ENCODE data around the gene GJD4.

DNA sequence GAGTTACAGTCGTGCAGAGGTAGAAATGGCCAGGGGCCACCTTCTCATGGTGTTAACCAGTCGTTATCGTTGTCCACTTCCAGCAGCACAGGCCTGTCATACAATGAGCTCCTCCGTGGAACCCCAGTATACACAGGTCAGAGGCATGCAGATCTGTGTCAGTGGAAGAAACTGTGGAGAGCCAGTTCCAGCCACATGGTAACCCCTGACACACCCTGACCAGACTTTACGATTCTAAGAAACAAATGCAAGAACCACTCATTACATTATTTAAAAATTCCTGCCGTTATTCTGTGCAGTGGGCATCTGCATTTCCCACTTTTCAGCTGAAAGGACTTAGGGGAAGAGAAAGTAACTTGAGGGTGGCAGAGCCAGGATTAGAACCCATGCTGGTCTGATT lies 23.5 kb upstream of the GJD4 start:
- TF ChIP-seq EZH2 (IDR thresholded peaks at IDR 0.05; ENCODE audit: low read depth, unreplicated experiment): no peak
- no peak for TF ChIP-seq ZNF331 (CRISPR knock-in tag; IDR thresholded peaks at IDR 0.05; ENCODE audit: low read depth)
- TF ChIP-seq, protein P1, sequence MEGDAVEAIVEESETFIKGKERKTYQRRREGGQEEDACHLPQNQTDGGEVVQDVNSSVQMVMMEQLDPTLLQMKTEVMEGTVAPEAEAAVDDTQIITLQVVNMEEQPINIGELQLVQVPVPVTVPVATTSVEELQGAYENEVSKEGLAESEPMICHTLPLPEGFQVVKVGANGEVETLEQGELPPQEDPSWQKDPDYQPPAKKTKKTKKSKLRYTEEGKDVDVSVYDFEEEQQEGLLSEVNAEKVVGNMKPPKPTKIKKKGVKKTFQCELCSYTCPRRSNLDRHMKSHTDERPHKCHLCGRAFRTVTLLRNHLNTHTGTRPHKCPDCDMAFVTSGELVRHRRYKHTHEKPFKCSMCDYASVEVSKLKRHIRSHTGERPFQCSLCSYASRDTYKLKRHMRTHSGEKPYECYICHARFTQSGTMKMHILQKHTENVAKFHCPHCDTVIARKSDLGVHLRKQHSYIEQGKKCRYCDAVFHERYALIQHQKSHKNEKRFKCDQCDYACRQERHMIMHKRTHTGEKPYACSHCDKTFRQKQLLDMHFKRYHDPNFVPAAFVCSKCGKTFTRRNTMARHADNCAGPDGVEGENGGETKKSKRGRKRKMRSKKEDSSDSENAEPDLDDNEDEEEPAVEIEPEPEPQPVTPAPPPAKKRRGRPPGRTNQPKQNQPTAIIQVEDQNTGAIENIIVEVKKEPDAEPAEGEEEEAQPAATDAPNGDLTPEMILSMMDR (conservative IDR thresholded peaks at IDR 0.05; ENCODE audit: low read depth in 2 of 2): no peak
- TF ChIP-seq JUNB (IDR thresholded peaks at IDR 0.05; ENCODE audit: unreplicated experiment): no peak
- TF ChIP-seq POLR2AphosphoS5 (IDR thresholded peaks at IDR 0.05; ENCODE audit: low read depth): no peak
- TF ChIP-seq, protein P2, sequence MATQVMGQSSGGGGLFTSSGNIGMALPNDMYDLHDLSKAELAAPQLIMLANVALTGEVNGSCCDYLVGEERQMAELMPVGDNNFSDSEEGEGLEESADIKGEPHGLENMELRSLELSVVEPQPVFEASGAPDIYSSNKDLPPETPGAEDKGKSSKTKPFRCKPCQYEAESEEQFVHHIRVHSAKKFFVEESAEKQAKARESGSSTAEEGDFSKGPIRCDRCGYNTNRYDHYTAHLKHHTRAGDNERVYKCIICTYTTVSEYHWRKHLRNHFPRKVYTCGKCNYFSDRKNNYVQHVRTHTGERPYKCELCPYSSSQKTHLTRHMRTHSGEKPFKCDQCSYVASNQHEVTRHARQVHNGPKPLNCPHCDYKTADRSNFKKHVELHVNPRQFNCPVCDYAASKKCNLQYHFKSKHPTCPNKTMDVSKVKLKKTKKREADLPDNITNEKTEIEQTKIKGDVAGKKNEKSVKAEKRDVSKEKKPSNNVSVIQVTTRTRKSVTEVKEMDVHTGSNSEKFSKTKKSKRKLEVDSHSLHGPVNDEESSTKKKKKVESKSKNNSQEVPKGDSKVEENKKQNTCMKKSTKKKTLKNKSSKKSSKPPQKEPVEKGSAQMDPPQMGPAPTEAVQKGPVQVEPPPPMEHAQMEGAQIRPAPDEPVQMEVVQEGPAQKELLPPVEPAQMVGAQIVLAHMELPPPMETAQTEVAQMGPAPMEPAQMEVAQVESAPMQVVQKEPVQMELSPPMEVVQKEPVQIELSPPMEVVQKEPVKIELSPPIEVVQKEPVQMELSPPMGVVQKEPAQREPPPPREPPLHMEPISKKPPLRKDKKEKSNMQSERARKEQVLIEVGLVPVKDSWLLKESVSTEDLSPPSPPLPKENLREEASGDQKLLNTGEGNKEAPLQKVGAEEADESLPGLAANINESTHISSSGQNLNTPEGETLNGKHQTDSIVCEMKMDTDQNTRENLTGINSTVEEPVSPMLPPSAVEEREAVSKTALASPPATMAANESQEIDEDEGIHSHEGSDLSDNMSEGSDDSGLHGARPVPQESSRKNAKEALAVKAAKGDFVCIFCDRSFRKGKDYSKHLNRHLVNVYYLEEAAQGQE (IDR thresholded peaks at IDR 0.05; ENCODE audit: unreplicated experiment): no peak
- no peak for TF ChIP-seq ZNF114 (CRISPR knock-in tag; IDR thresholded peaks at IDR 0.05)
- no peak for TF ChIP-seq STAT1 (IDR thresholded peaks at IDR 0.05; ENCODE audit: unreplicated experiment)
- TF ChIP-seq EZH2phosphoT487 (IDR thresholded peaks at IDR 0.05; ENCODE audit: unreplicated experiment): no peak
- TF ChIP-seq CREB1 (CRISPR knock-in tag; IDR thresholded peaks at IDR 0.05; ENCODE audit: low read depth): no peak
- TF ChIP-seq NANOG (IDR thresholded peaks at IDR 0.05; ENCODE audit: borderline replicate concordance): no peak
- TF ChIP-seq, protein P3, sequence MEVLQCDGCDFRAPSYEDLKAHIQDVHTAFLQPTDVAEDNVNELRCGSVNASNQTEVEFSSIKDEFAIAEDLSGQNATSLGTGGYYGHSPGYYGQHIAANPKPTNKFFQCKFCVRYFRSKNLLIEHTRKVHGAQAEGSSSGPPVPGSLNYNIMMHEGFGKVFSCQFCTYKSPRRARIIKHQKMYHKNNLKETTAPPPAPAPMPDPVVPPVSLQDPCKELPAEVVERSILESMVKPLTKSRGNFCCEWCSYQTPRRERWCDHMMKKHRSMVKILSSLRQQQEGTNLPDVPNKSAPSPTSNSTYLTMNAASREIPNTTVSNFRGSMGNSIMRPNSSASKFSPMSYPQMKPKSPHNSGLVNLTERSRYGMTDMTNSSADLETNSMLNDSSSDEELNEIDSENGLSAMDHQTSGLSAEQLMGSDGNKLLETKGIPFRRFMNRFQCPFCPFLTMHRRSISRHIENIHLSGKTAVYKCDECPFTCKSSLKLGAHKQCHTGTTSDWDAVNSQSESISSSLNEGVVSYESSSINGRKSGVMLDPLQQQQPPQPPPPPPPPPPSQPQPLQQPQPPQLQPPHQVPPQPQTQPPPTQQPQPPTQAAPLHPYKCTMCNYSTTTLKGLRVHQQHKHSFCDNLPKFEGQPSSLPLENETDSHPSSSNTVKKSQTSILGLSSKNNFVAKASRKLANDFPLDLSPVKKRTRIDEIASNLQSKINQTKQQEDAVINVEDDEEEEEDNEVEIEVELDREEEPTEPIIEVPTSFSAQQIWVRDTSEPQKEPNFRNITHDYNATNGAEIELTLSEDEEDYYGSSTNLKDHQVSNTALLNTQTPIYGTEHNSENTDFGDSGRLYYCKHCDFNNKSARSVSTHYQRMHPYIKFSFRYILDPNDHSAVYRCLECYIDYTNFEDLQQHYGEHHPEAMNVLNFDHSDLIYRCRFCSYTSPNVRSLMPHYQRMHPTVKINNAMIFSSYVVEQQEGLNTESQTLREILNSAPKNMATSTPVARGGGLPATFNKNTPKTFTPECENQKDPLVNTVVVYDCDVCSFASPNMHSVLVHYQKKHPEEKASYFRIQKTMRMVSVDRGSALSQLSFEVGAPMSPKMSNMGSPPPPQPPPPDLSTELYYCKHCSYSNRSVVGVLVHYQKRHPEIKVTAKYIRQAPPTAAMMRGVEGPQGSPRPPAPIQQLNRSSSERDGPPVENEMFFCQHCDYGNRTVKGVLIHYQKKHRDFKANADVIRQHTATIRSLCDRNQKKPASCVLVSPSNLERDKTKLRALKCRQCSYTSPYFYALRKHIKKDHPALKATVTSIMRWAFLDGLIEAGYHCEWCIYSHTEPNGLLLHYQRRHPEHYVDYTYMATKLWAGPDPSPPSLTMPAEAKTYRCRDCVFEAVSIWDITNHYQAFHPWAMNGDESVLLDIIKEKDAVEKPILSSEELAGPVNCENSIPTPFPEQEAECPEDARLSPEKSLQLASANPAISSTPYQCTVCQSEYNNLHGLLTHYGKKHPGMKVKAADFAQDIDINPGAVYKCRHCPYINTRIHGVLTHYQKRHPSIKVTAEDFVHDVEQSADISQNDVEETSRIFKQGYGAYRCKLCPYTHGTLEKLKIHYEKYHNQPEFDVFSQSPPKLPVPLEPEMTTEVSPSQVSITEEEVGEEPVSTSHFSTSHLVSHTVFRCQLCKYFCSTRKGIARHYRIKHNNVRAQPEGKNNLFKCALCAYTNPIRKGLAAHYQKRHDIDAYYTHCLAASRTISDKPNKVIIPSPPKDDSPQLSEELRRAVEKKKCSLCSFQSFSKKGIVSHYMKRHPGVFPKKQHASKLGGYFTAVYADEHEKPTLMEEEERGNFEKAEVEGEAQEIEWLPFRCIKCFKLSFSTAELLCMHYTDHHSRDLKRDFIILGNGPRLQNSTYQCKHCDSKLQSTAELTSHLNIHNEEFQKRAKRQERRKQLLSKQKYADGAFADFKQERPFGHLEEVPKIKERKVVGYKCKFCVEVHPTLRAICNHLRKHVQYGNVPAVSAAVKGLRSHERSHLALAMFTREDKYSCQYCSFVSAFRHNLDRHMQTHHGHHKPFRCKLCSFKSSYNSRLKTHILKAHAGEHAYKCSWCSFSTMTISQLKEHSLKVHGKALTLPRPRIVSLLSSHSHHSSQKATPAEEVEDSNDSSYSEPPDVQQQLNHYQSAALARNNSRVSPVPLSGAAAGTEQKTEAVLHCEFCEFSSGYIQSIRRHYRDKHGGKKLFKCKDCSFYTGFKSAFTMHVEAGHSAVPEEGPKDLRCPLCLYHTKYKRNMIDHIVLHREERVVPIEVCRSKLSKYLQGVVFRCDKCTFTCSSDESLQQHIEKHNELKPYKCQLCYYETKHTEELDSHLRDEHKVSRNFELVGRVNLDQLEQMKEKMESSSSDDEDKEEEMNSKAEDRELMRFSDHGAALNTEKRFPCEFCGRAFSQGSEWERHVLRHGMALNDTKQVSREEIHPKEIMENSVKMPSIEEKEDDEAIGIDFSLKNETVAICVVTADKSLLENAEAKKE (CRISPR knock-in tag; IDR thresholded peaks at IDR 0.05): no peak
